Panc1 (cell line): Measurements from ENCODE around the gene DLGAP5. TPM values are rescaled to one million over a fixed set of nuclear protein-coding genes. Genes with fewer than 3 reads are reported as not detected.
A peak's percentile ranks its signal among the peaks of the same experiment; 100 is the strongest.

ENCODE experiments used
- ATAC-seq: fragments of 200-7000 bp; cut with Tn5 transposase; 2 replicates; pipeline ENCODE4 v1.9.1; 2020; ENCODE audit warnings: mild to moderate bottlenecking, moderate library complexity
- BruUV-seq: library from RNA; stranded (reverse); fragments of 400-500 nt; replicated peaks from 2 replicates; lab custom pipeline; 2021; lab: Mats Ljungman, UMichigan
- CTCF ChIA-PET: fragments of 300-600 bp; sonication (Branson Sonifier 250); formaldehyde crosslinking; loops from one replicate; lab custom pipeline; 2022; ENCODE audit warnings: antibody characterized with exemption; lab: Charles Lee
- POLR2A ChIA-PET: fragments of 300-600 bp; sonication (Branson Sonifier 250); formaldehyde crosslinking; loops from one replicate; lab custom pipeline; 2022; ENCODE audit warnings: antibody characterized with exemption; lab: Charles Lee
- DNase-seq: peaks from one replicate; pipeline ENCODE4 v3.0.0-alpha.2; 2010; ENCODE audit warnings: low read depth, low spot score
- H3K27ac ChIP-seq: 2 replicates; pipeline ENCODE4 v1.5.1; 2011; ENCODE audit warnings: mild to moderate bottlenecking, low read length, inconsistent platforms
- H3K27me3 ChIP-seq: fragments of 200-500 bp; sonication (Bioruptor generic); 2 replicates; pipeline ENCODE4 v1.6.0; 2014; ENCODE audit warnings: low read length, inconsistent platforms; ENCODE audit not compliant: control insufficient read depth, insufficient read depth
- H3K36me3 ChIP-seq: fragments of 200-500 bp; sonication (Bioruptor generic); 2 replicates; pipeline ENCODE4 v1.5.1; 2014; ENCODE audit warnings: inconsistent platforms, mild to moderate bottlenecking, low read length, moderate library complexity; ENCODE audit not compliant: control insufficient read depth, insufficient read depth
- H3K4me1 ChIP-seq: 2 replicates; pipeline ENCODE4 v1.5.1; 2011; ENCODE audit warnings: inconsistent platforms, mild to moderate bottlenecking, low read length, moderate library complexity; ENCODE audit not compliant: control insufficient read depth, insufficient read depth
- H3K4me3 ChIP-seq, 2 experiments: 2 replicates each; pipeline ENCODE4 v1.5.1; 2011 to 2012; ENCODE audit warnings: low read depth in 2 of 2, low read length in 2 of 2, mild to moderate bottlenecking in 2 of 2, inconsistent platforms in 1 of 2, moderate library complexity in 1 of 2
- H3K9me3 ChIP-seq: fragments of 200-500 bp; sonication (Bioruptor generic); 2 replicates; pipeline ENCODE4 v1.5.1; 2014; ENCODE audit warnings: low read depth, mild to moderate bottlenecking, inconsistent platforms, low read length, moderate library complexity; ENCODE audit not compliant: control insufficient read depth, insufficient read depth
- POLR2AphosphoS5 ChIP-seq: IDR thresholded peaks from 2 replicates; pipeline ENCODE4 v1.6.1; 2012; ENCODE audit warnings: mild to moderate bottlenecking, low read depth, low read length, moderate library complexity
- REST ChIP-seq, 2 experiments: IDR thresholded peaks; 2 replicates each; pipeline ENCODE4 v1.6.1; 2011 to 2012; ENCODE audit warnings: low read depth in 2 of 2, control low read depth in 1 of 2, low read length in 1 of 2, mild to moderate bottlenecking in 1 of 2, moderate library complexity in 1 of 2; ENCODE audit not compliant: insufficient read depth in 1 of 2
- SIN3A ChIP-seq: IDR thresholded peaks from 2 replicates; pipeline ENCODE4 v1.6.1; 2012; ENCODE audit warnings: low read depth, mild to moderate bottlenecking, low read length, moderate library complexity, borderline replicate concordance; ENCODE audit not compliant: insufficient read depth
- TCF7L2 ChIP-seq: IDR thresholded peaks from 2 replicates; pipeline ENCODE4 v1.6.1; 2011; ENCODE audit warnings: mild to moderate bottlenecking, low read depth, low read length, inconsistent platforms
- in situ Hi-C: cut with HindIII; loops from 2 replicates; pipeline ENCODE4 v1.10.0; 2016; ENCODE audit warnings: low sequenced_read_pairs, low pct_unique_long_range_greater_than_20kb
- intact Hi-C: fragments of 100-400 bp; cut with micrococcal nuclease; formaldehyde crosslinking; loops from one replicate; pipeline ENCODE4 v1.10.0; 2022; ENCODE audit not compliant: unreplicated experiment
- total RNA-seq: library from RNA; stranded (reverse); gene quantifications from one replicate; pipeline ENCODE4 v1.2.1, GENCODE V29; 2021; ENCODE audit not compliant: unreplicated experiment
- TF ChIP-seq, protein P1 (sequence below): fragments of 450-650 bp; IDR thresholded peaks from 2 replicates; pipeline ENCODE4 v1.5.1; 2017; ENCODE audit warnings: mild to moderate bottlenecking

Gene DLGAP5
- total RNA-seq, 1 experiment from 2014 or later: 48.7 TPM

DNA sequence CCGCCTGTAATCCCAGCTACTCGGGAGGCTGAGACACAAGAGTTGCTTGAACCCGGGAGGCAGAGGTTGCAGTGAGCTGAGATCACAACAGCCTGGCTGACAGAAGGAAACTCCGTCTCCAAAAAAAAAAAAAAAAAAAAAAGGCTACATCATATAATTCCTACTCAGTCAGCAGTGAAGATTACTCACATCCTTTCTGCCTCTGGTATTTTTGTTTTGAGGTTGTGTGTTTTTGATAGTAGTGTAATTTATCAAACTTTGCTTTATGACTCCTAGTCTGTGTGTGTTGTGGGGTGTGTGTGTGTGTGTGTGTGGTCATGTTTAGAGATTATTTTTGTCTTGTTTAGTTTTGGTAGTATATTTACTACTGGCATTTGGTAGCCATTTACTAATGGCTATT lies 29.8 kb upstream of the DLGAP5 start:
- peak; percentile 18 for DNase-seq
- no peak for ATAC-seq
- POLR2A ChIA-PET: no interaction called here
- no peak overlapping the region for H3K27ac ChIP-seq
- no peaks in the 10 kb centered on the region for H3K4me1 ChIP-seq
- CTCF ChIA-PET: no interaction called here
- in situ Hi-C loops (no loop called here), intact Hi-C loops (no loop called here)
- H3K9me3 ChIP-seq: no peaks in the 10 kb centered on the region
- H3K27me3 ChIP-seq: no peaks in the 10 kb centered on the region
- BruUV-seq: no TSS peak
- no peak overlapping the region for H3K4me3 ChIP-seq
- TF ChIP-seq POLR2AphosphoS5 (no peak), REST (IDR thresholded peaks at IDR 0.05; ENCODE audit: insufficient read depth in 1 of 2, low read depth in 2 of 2, low read length in 1 of 2) (no peak), SIN3A (no peak), TCF7L2 (no peak)
- TF ChIP-seq, protein P1, sequence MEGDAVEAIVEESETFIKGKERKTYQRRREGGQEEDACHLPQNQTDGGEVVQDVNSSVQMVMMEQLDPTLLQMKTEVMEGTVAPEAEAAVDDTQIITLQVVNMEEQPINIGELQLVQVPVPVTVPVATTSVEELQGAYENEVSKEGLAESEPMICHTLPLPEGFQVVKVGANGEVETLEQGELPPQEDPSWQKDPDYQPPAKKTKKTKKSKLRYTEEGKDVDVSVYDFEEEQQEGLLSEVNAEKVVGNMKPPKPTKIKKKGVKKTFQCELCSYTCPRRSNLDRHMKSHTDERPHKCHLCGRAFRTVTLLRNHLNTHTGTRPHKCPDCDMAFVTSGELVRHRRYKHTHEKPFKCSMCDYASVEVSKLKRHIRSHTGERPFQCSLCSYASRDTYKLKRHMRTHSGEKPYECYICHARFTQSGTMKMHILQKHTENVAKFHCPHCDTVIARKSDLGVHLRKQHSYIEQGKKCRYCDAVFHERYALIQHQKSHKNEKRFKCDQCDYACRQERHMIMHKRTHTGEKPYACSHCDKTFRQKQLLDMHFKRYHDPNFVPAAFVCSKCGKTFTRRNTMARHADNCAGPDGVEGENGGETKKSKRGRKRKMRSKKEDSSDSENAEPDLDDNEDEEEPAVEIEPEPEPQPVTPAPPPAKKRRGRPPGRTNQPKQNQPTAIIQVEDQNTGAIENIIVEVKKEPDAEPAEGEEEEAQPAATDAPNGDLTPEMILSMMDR: no peak
- H3K36me3 ChIP-seq: no peaks in the 10 kb centered on the region

DNA sequence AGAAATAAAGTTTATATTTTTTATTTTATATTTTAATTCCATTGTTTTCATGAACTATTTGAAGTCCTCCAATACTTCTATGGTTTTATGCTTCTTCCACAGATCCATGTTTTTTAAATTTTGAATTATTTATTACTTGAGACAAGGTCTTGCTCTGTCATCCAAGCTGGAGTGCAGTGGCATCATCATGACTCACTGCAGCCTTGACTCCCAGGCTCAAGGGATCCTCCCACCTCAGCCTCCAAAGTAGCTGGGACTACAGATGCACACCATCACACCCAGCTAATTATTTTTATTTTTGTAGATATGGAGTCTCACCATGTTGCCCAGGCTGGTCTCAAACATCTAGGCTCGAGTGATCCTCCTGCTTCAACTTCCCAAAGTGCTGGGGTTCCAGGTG lies 28.8 kb upstream of the DLGAP5 start:
- DNase-seq (no peak), ATAC-seq (no peak)
- H3K4me1 ChIP-seq: no peaks in the 10 kb centered on the region
- CTCF ChIA-PET: no interaction called here
- no peaks in the 10 kb centered on the region for H3K9me3 ChIP-seq
- TF ChIP-seq, protein P1: no peak
- TF ChIP-seq REST (IDR thresholded peaks at IDR 0.05; ENCODE audit: insufficient read depth in 1 of 2, low read depth in 2 of 2, low read length in 1 of 2): no peak
- TF ChIP-seq TCF7L2: no peak
- no peak for TF ChIP-seq POLR2AphosphoS5
- TF ChIP-seq SIN3A: no peak
- H3K27ac ChIP-seq: no peak overlapping the region
- POLR2A ChIA-PET: no interaction called here
- H3K27me3 ChIP-seq: no peaks in the 10 kb centered on the region
- no peaks in the 10 kb centered on the region for H3K36me3 ChIP-seq
- in situ Hi-C loops: no loop called here
- no TSS peak for BruUV-seq
- intact Hi-C loops: no loop called here
- no peak overlapping the region for H3K4me3 ChIP-seq
